ENCODE data around the gene MAMDC2. TPM values are rescaled to one million over a fixed set of nuclear protein-coding genes. Genes with fewer than 3 reads are reported as not detected.

MAMDC2 gene
- total RNA-seq, 2 donors from 2014 or later = 25.4 to 29.0 TPM

DNA sequence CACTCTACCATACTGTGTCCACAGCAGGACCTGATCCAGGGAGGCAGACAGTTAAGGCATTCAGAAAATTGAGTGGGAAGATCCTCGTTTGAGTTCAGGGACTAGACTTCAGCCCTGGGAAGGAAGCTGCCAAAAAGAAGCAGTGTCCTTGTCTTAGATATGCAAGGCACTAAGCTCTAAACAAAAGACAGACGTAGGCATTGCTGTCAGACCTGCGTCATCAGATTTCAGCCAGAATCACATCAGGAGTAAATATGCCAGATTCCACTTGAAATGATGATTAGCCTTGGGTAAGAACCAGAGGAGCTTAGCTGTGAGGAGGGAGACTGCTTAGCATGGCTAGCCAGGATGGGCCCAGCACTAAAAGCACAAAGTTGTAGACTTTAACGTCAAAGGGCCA, 56.7 kb downstream of the MAMDC2 start:
- H3K36me3 ChIP-seq = no peaks in the 10 kb centered on the region
- no peak overlapping the region for H3K27ac ChIP-seq
- TF ChIP-seq, protein P1, sequence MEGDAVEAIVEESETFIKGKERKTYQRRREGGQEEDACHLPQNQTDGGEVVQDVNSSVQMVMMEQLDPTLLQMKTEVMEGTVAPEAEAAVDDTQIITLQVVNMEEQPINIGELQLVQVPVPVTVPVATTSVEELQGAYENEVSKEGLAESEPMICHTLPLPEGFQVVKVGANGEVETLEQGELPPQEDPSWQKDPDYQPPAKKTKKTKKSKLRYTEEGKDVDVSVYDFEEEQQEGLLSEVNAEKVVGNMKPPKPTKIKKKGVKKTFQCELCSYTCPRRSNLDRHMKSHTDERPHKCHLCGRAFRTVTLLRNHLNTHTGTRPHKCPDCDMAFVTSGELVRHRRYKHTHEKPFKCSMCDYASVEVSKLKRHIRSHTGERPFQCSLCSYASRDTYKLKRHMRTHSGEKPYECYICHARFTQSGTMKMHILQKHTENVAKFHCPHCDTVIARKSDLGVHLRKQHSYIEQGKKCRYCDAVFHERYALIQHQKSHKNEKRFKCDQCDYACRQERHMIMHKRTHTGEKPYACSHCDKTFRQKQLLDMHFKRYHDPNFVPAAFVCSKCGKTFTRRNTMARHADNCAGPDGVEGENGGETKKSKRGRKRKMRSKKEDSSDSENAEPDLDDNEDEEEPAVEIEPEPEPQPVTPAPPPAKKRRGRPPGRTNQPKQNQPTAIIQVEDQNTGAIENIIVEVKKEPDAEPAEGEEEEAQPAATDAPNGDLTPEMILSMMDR (IDR thresholded peaks at IDR 0.05) = no peak
- no peaks in the 10 kb centered on the region for H3K27me3 ChIP-seq (replicated peaks; ENCODE audit: insufficient read depth)
- no peak overlapping the region for H3K4me3 ChIP-seq
- no peak for ATAC-seq (ENCODE audit: insufficient number of reproducible peaks, low FRiP score, low read depth)
- H3K9me3 ChIP-seq = no peaks in the 10 kb centered on the region
- no peak for DNase-seq (ENCODE audit: low spot score)
- no peaks in the 10 kb centered on the region for H3K4me1 ChIP-seq (ENCODE audit: control insufficient read depth in 1 of 2, low read depth in 2 of 2)

DNA sequence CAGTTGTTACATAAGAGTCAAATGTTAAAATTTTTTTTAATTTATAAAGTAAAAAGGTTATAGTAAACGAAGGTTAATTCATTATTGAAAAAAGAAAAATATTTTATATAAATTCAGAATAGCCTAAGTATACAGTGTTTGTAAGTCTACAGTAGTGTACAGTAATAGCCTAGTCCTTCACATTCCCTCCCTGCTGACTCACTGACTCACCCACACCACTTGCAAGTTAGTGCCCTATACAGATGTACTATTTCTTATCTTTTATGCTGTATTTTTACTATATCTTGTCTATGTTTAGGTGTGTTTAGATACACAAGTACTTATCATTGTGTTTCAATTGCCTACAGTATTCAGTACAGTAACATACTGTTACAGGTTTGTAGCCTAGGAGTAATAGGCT, 57.6 kb downstream of the MAMDC2 start:
- Histone ChIP-seq H3K27me3 (replicated peaks; ENCODE audit: insufficient read depth) (no peaks in the 10 kb centered on the region), H3K9me3 (no peaks in the 10 kb centered on the region), H3K4me3 (no peak overlapping the region), H3K27ac (no peak overlapping the region), H3K4me1 (ENCODE audit: control insufficient read depth in 1 of 2, low read depth in 2 of 2) (no peaks in the 10 kb centered on the region), H3K36me3 (no peaks in the 10 kb centered on the region)
- DNase-seq (ENCODE audit: low spot score) (no peak), ATAC-seq (ENCODE audit: insufficient number of reproducible peaks, low FRiP score, low read depth) (no peak)
- TF ChIP-seq, protein P1 (IDR thresholded peaks at IDR 0.05) = no peak

DNA sequence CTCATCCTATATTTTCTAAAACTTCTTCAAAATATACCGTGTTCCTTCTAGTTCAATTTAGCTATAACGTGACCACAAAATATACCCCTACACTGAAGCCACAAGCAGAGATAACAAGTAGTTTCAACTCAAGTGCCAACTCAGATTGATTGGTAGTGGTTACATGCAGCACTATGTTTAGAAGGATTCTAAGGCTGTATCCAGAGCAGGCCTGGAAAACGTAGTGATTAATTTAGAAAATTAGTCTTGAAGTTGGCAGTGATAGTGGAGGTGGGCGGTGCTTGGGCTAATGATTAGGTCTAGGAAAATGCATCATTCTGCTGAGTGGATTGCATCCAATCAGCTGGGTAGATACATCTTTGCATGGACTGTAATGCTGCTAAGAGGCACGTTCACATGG, 61.5 kb downstream of the MAMDC2 start:
- Histone ChIP-seq H3K36me3 (no peaks in the 10 kb centered on the region), H3K9me3 (no peaks in the 10 kb centered on the region), H3K4me1 (ENCODE audit: control insufficient read depth in 1 of 2, low read depth in 2 of 2) (no peaks in the 10 kb centered on the region), H3K27me3 (replicated peaks; ENCODE audit: insufficient read depth) (no peaks in the 10 kb centered on the region), H3K4me3 (no peak overlapping the region), H3K27ac (no peak overlapping the region)
- DNase-seq (ENCODE audit: low spot score) (no peak), ATAC-seq (ENCODE audit: insufficient number of reproducible peaks, low FRiP score, low read depth) (no peak)
- TF ChIP-seq, protein P1 (IDR thresholded peaks at IDR 0.05) = no peak

DNA sequence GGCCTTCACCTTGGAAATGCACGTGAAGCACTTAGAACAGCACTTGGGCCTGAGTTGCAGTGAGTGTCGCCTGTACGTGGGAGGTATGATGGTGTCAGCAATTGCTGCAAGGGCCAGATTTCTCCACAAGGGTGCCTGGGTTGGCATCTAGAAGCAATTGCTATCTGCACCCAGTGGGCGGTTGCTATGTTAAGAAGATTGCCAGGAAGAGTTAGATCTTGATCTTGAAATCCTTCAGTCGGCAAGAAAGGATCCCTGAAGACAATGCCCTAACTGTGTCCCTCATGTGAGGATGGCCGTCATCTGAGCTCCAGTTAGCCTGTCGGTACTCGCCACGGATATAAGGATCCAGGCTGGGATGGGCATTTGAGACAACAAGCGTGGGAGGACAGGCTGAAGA, 62.9 kb downstream of the MAMDC2 start:
- Histone ChIP-seq H3K36me3 (no peaks in the 10 kb centered on the region), H3K4me1 (ENCODE audit: control insufficient read depth in 1 of 2, low read depth in 2 of 2) (peaks cover 0 to 3% of the 10 kb centered on the region in 2 donors), H3K27me3 (replicated peaks; ENCODE audit: insufficient read depth) (no peaks in the 10 kb centered on the region), H3K27ac (no peak overlapping the region), H3K9me3 (no peaks in the 10 kb centered on the region), H3K4me3 (no peak overlapping the region)
- TF ChIP-seq, protein P1 (IDR thresholded peaks at IDR 0.05) = no peak
- ATAC-seq (ENCODE audit: insufficient number of reproducible peaks, low FRiP score, low read depth) (no peak), DNase-seq (ENCODE audit: low spot score) (no peak)

DNA sequence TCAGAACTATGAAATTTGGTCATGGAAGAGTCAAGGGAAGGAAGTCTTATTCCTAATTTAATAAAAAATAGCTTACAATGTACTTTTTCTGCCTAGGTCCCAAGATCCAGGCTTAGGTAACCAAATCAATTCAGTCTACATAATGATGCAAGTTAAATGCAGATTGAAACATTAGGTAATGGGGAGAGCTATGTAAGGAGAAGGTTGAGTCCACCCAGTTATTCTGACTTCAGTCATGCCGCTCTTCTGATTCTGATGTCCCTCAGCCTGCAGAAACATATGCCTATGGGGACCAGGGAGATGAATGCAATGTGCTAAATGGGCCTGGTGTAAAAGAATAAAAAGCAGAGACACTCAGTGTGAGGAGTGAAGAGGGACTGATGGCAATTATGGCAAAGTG, 63.9 kb downstream of the MAMDC2 start:
- Histone ChIP-seq H3K27me3 (replicated peaks; ENCODE audit: insufficient read depth) (no peaks in the 10 kb centered on the region), H3K4me3 (no peak overlapping the region), H3K27ac (no peak overlapping the region), H3K4me1 (ENCODE audit: control insufficient read depth in 1 of 2, low read depth in 2 of 2) (peaks cover 0 to 3% of the 10 kb centered on the region in 2 donors), H3K36me3 (no peaks in the 10 kb centered on the region), H3K9me3 (no peaks in the 10 kb centered on the region)
- DNase-seq (ENCODE audit: low spot score) = no peak
- TF ChIP-seq, protein P1 (IDR thresholded peaks at IDR 0.05) = no peak
- no peak for ATAC-seq (ENCODE audit: insufficient number of reproducible peaks, low FRiP score, low read depth)

Measured in thoracic aorta (tissue), 2 donors.